ENCODE measurements around the gene IRGC. TPM values are rescaled to one million over a fixed set of nuclear protein-coding genes. Genes with fewer than 3 reads are reported as not detected.
A peak's percentile ranks its signal among the peaks of the same experiment; 100 is the strongest.

Gene IRGC
- total and polyA plus RNA-seq, 2 of the 13 experiments (the other 11 are each of a cell fraction or from before 2014, with no cell fraction given): not detected

- TF ChIP-seq ZNF687 (CRISPR knock-in tag; IDR thresholded peaks at IDR 0.05) (peak; percentile 89), ZNF670 (CRISPR knock-in tag; IDR thresholded peaks at IDR 0.05; ENCODE audit: borderline replicate concordance) (peak; percentile 47; the same call in 1 of the 2 replicates), KDM2A (CRISPR knock-in tag; IDR thresholded peaks at IDR 0.05; ENCODE audit: borderline replicate concordance, low read depth) (peak; percentile 64; the same call in 1 of the 2 replicates), ZNF335 (CRISPR knock-in tag; IDR thresholded peaks at IDR 0.05) (peak; percentile 48; the same call in 1 of the 2 replicates), ZFP82 (CRISPR knock-in tag; IDR thresholded peaks at IDR 0.05; ENCODE audit: borderline replicate concordance) (peak; percentile 90; the same call in 1 of the 2 replicates), HES4 (CRISPR knock-in tag; IDR thresholded peaks at IDR 0.05; ENCODE audit: borderline replicate concordance) (peak; percentile 60; the same call in 1 of the 2 replicates), BORCS8-MEF2B (CRISPR knock-in tag; IDR thresholded peaks at IDR 0.05) (peak; percentile 22; the same call in 1 of the 2 replicates), CREB1 (IDR thresholded peaks at IDR 0.05) (peak; percentile 71), CREB1 (CRISPR knock-in tag; IDR thresholded peaks at IDR 0.05) (no peak), PHF21A (CRISPR knock-in tag; IDR thresholded peaks at IDR 0.05) (peak; percentile 78), RBAK (CRISPR knock-in tag; IDR thresholded peaks at IDR 0.05) (0 out of 2 replicates have a peak, but pooled peaks have one; percentile 8), SP2 (CRISPR knock-in tag; IDR thresholded peaks at IDR 0.05) (no peak), DZIP1 (CRISPR knock-in tag; IDR thresholded peaks at IDR 0.05) (no peak), CCDC6 (CRISPR knock-in tag; IDR thresholded peaks at IDR 0.05) (peak; percentile 67), HNF4G (IDR thresholded peaks at IDR 0.05; ENCODE audit: borderline replicate concordance, low read depth, low read length) (no peak), HNF4G (CRISPR knock-in tag; IDR thresholded peaks at IDR 0.05; ENCODE audit: borderline replicate concordance, low read depth) (peak; percentile 60; the same call in 1 of the 2 replicates), DRAP1 (CRISPR knock-in tag; IDR thresholded peaks at IDR 0.05) (peak; percentile 36; the same call in 1 of the 2 replicates), NFIB (CRISPR knock-in tag; IDR thresholded peaks at IDR 0.05; ENCODE audit: borderline replicate concordance) (no peak), SRSF1 (optimal IDR thresholded peaks at IDR 0.05; ENCODE audit: low read depth, low read length) (peak; percentile 78), TAF15 (IDR thresholded peaks at IDR 0.05; ENCODE audit: low read depth, low read length, poor library complexity, severe bottlenecking) (no peak)
Observed at GRCh38 chr19:43754503-43755255, 38.8 kb downstream of the IRGC start, which contains the start of gene SMG9 (continued).

Data from HepG2 (cell line).